Measurements from ENCODE around the gene NAA50. TPM values are rescaled to one million over a fixed set of nuclear protein-coding genes. Genes with fewer than 3 reads are reported as not detected.

NAA50 gene
- total and polyA plus RNA-seq, 2 experiments from 2014 or later = 103 to 260 TPM

- no peak for TF ChIP-seq ZNF462 (CRISPR knock-in tag; IDR thresholded peaks at IDR 0.05)
These were observed 78.0 kb downstream of the NAA50 start (continued) for GRCh38 chr3:113668015-113668414.

Other genes with a start within 250 kb of the NAA50 start
- gene SPICE1, start 231.1 kb downstream of the NAA50 start, total RNA-seq (2014; rRNA removed; shearing (Covaris generic)) = 19.0 and 22.5 TPM in 2 replicates
- 6.1 and 8.5 TPM in 2 replicates for gene SPICE1, start 231.1 kb downstream of the NAA50 start, polyA plus RNA-seq (2016; fragmentation: Nextera tagmentation; extraction: Ambion mirVana)
- 0.10 TPM in 1 of 2 replicates, not detected in the other for gene SIDT1, start 213.7 kb downstream of the NAA50 start, total RNA-seq (2014; rRNA removed; shearing (Covaris generic))
- not detected in 2 replicates for gene SIDT1, start 213.7 kb downstream of the NAA50 start, polyA plus RNA-seq (2016; fragmentation: Nextera tagmentation; extraction: Ambion mirVana)
- 22.0 and 23.5 TPM in 2 replicates for gene USF3, start 49.6 kb downstream of the NAA50 start, total RNA-seq (2014; rRNA removed; shearing (Covaris generic))
- gene USF3, start 49.6 kb downstream of the NAA50 start, polyA plus RNA-seq (2016; fragmentation: Nextera tagmentation; extraction: Ambion mirVana) = 10.1 and 11.7 TPM in 2 replicates
- 80.8 and 87.3 TPM in 2 replicates for gene ATP6V1A, start 786 bp upstream of the NAA50 start, total RNA-seq (2014; rRNA removed; shearing (Covaris generic))
- gene ATP6V1A, start 786 bp upstream of the NAA50 start, polyA plus RNA-seq (2016; fragmentation: Nextera tagmentation; extraction: Ambion mirVana) = 34.8 and 38.0 TPM in 2 replicates
- gene GRAMD1C, start 92.5 kb upstream of the NAA50 start, total RNA-seq (2014; rRNA removed; shearing (Covaris generic)) = 0.78 and 3.3 TPM in 2 replicates
- gene GRAMD1C, start 92.5 kb upstream of the NAA50 start, polyA plus RNA-seq (2016; fragmentation: Nextera tagmentation; extraction: Ambion mirVana) = 2.6 and 3.6 TPM in 2 replicates
- 14.5 and 14.8 TPM in 2 replicates for gene ZDHHC23, start 201.8 kb upstream of the NAA50 start, total RNA-seq (2014; rRNA removed; shearing (Covaris generic))
- gene ZDHHC23, start 201.8 kb upstream of the NAA50 start, polyA plus RNA-seq (2016; fragmentation: Nextera tagmentation; extraction: Ambion mirVana) = 2.7 and 3.5 TPM in 2 replicates

All from GM23338 (cell line).